GM21381 (cell line): ENCODE results near the gene RAD50.
A peak's percentile ranks its signal among the peaks of the same experiment; 100 is the strongest.
"Not testable (repeated sequence)": the region's sequence is repeated elsewhere in the genome, so short reads cannot be mapped to it uniquely, and the experiment has no call there.

ENCODE experiments used
- ATAC-seq: cut with Tn5 transposase; IDR thresholded peaks from one replicate; pipeline ENCODE4 v1.9.1; 2021; ENCODE audit warnings: mild to moderate bottlenecking, moderate library complexity; ENCODE audit not compliant: unreplicated experiment

Gene RAD50

GRCh38 chr5:132556763-132557477, at the start of gene RAD50:
Gene RAD50, plus strand, starts transcription at chr5:132556977. Its CDS starts 348 bp downstream, at chr5:132557325.
- peak; percentile 97 for ATAC-seq

GRCh38 chr5:132510076-132510475, 46.7 kb upstream of the RAD50 start:
- no peak for ATAC-seq

GRCh38 chr5:132513618-132514336, 43.0 kb upstream of the RAD50 start:
- not testable (repeated sequence) for ATAC-seq

- ATAC-seq = not testable (repeated sequence)
Observed at GRCh38 chr5:132522067-132522466, 34.7 kb upstream of the RAD50 start.

GRCh38 chr5:132524877-132525276, 31.9 kb upstream of the RAD50 start:
- not testable (repeated sequence) for ATAC-seq

- ATAC-seq = peak; percentile 69
Observed at GRCh38 chr5:132525299-132525724, 31.5 kb upstream of the RAD50 start.

GRCh38 chr5:132526290-132526973, 30.3 kb upstream of the RAD50 start:
- ATAC-seq = no peak

GRCh38 chr5:132526974-132527564, 29.7 kb upstream of the RAD50 start:
- no peak for ATAC-seq

GRCh38 chr5:132528021-132528420, 28.8 kb upstream of the RAD50 start:
- no peak for ATAC-seq

- no peak for ATAC-seq
Observed at GRCh38 chr5:132528866-132529634, 27.7 kb upstream of the RAD50 start.

- no peak for ATAC-seq
Observed at GRCh38 chr5:132530946-132531345, 25.8 kb upstream of the RAD50 start.

- ATAC-seq = no peak
Observed at GRCh38 chr5:132539716-132540115, 17.1 kb upstream of the RAD50 start.

GRCh38 chr5:132540149-132540548, 16.6 kb upstream of the RAD50 start:
- ATAC-seq = no peak

GRCh38 chr5:132540764-132541163, 16.0 kb upstream of the RAD50 start:
- no peak for ATAC-seq

GRCh38 chr5:132543472-132544201, 13.1 kb upstream of the RAD50 start, which contains the start of gene IL5:
Gene IL5, minus strand, starts transcription at chr5:132543522. Its CDS starts 44 bp downstream, at chr5:132543478.
- no peak for ATAC-seq

GRCh38 chr5:132546108-132546507, 10.7 kb upstream of the RAD50 start:
- ATAC-seq = no peak

- ATAC-seq = no peak
Observed at GRCh38 chr5:132547269-132547668, 9.5 kb upstream of the RAD50 start.

- ATAC-seq = not testable (repeated sequence)
Observed at GRCh38 chr5:132548834-132549233, 7.9 kb upstream of the RAD50 start.

GRCh38 chr5:132549576-132549975, 7.2 kb upstream of the RAD50 start:
- no peak for ATAC-seq
